ENCODE data around the gene MAN2A1. TPM values are rescaled to one million over a fixed set of nuclear protein-coding genes. Genes with fewer than 3 reads are reported as not detected.

MAN2A1 gene
- total RNA-seq, 2 donors from 2014 or later: 29.6 to 36.2 TPM

GRCh38 chr5:109668237-109668636 lies 21.5 kb upstream of the MAN2A1 start:
- TF ChIP-seq CTCF (IDR thresholded peaks at IDR 0.05): no peak
- TF ChIP-seq POLR2A (IDR thresholded peaks at IDR 0.05): no peak
- TF ChIP-seq POLR2AphosphoS5 (IDR thresholded peaks at IDR 0.05): no peak
- WGBS: 94% methylated on average over 5 of the region's 5 CpGs
- no peaks in the 10 kb centered on the region for H3K36me3 ChIP-seq
- DNase-seq (ENCODE audit: low spot score): no peak
- intact Hi-C loops (cut with DNase I): no loop called here
- no peak overlapping the region for H3K27ac ChIP-seq
- no peaks in the 10 kb centered on the region for H3K4me1 ChIP-seq (replicated peaks)
- no peaks in the 10 kb centered on the region for H3K9me3 ChIP-seq
- no peak overlapping the region for H3K4me3 ChIP-seq
- no peaks in the 10 kb centered on the region for H3K27me3 ChIP-seq (replicated peaks; ENCODE audit: insufficient read depth)

DNA sequence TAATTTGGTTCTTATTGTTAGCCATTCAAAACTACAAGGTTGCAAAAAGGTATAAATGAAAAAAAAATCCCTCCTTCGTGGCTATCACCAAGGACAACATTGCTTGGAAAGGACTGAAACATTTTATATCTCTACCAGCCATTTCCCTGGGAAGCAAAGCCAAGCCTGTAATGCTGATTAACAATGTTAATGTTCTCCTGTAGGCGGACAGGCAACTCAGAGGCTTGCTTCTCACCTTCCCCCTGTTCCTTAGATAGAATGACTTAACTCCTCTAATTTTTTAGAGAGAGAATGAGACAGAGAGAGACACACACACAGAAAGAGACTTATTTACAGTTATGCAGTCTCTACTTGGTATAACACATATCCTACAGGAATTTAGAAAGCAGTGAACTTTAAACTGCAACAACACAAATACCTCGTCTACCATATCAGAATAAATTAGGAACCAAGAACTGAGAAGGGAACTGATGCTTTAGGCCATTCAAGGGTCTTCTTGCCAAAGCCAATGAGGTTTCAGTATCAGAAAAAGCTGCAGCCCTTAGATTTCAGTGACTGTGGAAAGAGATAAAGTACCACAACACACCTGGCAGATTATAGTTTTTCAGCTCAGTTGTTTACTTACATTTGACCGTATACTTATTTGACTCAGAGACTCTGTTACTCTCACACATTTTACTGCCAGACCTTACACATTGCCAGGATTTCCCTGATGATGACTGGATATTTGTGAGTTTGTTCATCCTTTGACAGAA lies 20.9 kb upstream of the MAN2A1 start:
- Histone ChIP-seq H3K4me1 (replicated peaks) (no peaks in the 10 kb centered on the region), H3K27ac (no peak overlapping the region), H3K27me3 (replicated peaks; ENCODE audit: insufficient read depth) (no peaks in the 10 kb centered on the region), H3K36me3 (no peaks in the 10 kb centered on the region), H3K9me3 (no peaks in the 10 kb centered on the region), H3K4me3 (no peak overlapping the region)
- no peak for TF ChIP-seq POLR2A (IDR thresholded peaks at IDR 0.05)
- TF ChIP-seq CTCF (IDR thresholded peaks at IDR 0.05): no peak
- no peak for TF ChIP-seq POLR2AphosphoS5 (IDR thresholded peaks at IDR 0.05)
- no peak for DNase-seq (ENCODE audit: low spot score)
- 71% methylated on average over 4 of the region's 4 CpGs for WGBS
- intact Hi-C loops (cut with DNase I): no loop called here

DNA sequence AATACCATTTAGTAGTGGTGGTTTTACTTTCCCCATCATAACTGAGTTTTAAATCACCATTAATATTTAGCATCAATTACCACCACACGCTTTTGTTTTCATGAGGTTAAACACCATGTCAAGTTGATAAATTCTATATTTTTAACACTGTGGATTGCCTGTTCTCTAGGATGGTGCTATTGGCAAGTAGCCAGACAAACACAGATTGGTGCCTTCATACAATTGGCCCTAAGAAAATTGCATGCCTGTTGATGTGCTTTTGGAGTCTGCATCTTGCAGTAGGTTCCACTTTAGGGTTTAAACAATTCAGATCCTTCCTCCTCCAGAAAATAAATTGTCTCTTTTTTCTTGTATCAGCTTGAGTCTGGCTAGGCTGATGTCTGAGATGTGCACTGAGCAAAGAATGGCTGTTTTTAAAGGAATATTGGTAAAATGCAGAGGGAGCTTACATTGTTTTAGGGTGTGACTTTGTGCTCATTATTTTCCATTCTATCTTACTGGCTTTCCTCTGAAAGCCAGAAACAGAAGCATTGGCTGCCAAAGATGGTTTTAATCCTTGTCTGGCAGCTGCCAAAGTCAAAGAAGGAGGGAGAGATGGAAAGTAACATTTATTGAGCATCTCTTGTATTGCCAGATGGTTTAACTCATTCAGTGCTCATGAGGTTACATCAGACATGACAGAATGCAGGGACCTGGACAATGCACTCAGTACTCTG lies 19.6 kb upstream of the MAN2A1 start:
- DNase-seq (ENCODE audit: low spot score): no peak
- H3K36me3 ChIP-seq: no peaks in the 10 kb centered on the region
- H3K9me3 ChIP-seq: no peaks in the 10 kb centered on the region
- H3K4me3 ChIP-seq: no peak overlapping the region
- no peak overlapping the region for H3K27ac ChIP-seq
- TF ChIP-seq POLR2A (IDR thresholded peaks at IDR 0.05): no peak
- no peak for TF ChIP-seq POLR2AphosphoS5 (IDR thresholded peaks at IDR 0.05)
- no peak for TF ChIP-seq CTCF (IDR thresholded peaks at IDR 0.05)
- no peaks in the 10 kb centered on the region for H3K27me3 ChIP-seq (replicated peaks; ENCODE audit: insufficient read depth)
- H3K4me1 ChIP-seq (replicated peaks): no peaks in the 10 kb centered on the region
- intact Hi-C loops (cut with DNase I): no loop called here
- 82% methylated on average over 1 of the region's 1 CpG for WGBS

- no peak for DNase-seq (ENCODE audit: low spot score)
- Histone ChIP-seq H3K4me3 (no peak overlapping the region), H3K9me3 (no peaks in the 10 kb centered on the region), H3K36me3 (no peaks in the 10 kb centered on the region), H3K27me3 (replicated peaks; ENCODE audit: insufficient read depth) (no peaks in the 10 kb centered on the region), H3K4me1 (replicated peaks) (no peaks in the 10 kb centered on the region), H3K27ac (no peak overlapping the region)
- TF ChIP-seq POLR2AphosphoS5 (IDR thresholded peaks at IDR 0.05): no peak
- no peak for TF ChIP-seq CTCF (IDR thresholded peaks at IDR 0.05)
- TF ChIP-seq POLR2A (IDR thresholded peaks at IDR 0.05): no peak
- 73% methylated on average over 2 of the region's 2 CpGs for whole genome bisulfite sequencing
- intact Hi-C loops (cut with DNase I): no loop called here
These were observed 18.6 kb upstream of the MAN2A1 start for GRCh38 chr5:109671136-109671535.
